ENCODE results near the gene KATNBL1. TPM values are rescaled to one million over a fixed set of nuclear protein-coding genes. Genes with fewer than 3 reads are reported as not detected.

The KATNBL1 gene
- 40.9 and 55.2 TPM in 2 replicates for total RNA-seq (2014; rRNA removed; shearing (Covaris generic))
- 106 and 127 TPM in 2 replicates for polyA plus RNA-seq (2014; cell fraction: nucleus; rRNA removed)

- peak; percentile 92 for DNase-seq (ENCODE audit: extremely low read depth, low read depth)
Measured at GRCh38 chr15:34209421-34210282, at the start of gene KATNBL1. TSS of gene KATNBL1 (minus strand) at chr15:34210096. CDS start at chr15:34163676, 46,420 bp downstream.

- DNase-seq (ENCODE audit: extremely low read depth, low read depth): no peak
Measured at GRCh38 chr15:34259566-34259965, 49.7 kb upstream of the KATNBL1 start.

GRCh38 chr15:34258151-34258550 lies 48.3 kb upstream of the KATNBL1 start:
- DNase-seq (ENCODE audit: extremely low read depth, low read depth): no peak

- DNase-seq (ENCODE audit: extremely low read depth, low read depth): no peak
Measured at GRCh38 chr15:34252545-34252944, 42.6 kb upstream of the KATNBL1 start.

GRCh38 chr15:34248190-34248589 lies 38.3 kb upstream of the KATNBL1 start:
- no peak for DNase-seq (ENCODE audit: extremely low read depth, low read depth)

- no peak for DNase-seq (ENCODE audit: extremely low read depth, low read depth)
Measured at GRCh38 chr15:34246276-34246976, 36.5 kb upstream of the KATNBL1 start.

GRCh38 chr15:34243226-34243625 lies 33.3 kb upstream of the KATNBL1 start:
- DNase-seq (ENCODE audit: extremely low read depth, low read depth): no peak

- DNase-seq (ENCODE audit: extremely low read depth, low read depth): no peak
Measured at GRCh38 chr15:34242331-34242710, 32.4 kb upstream of the KATNBL1 start.

GRCh38 chr15:34241376-34242330 lies 31.8 kb upstream of the KATNBL1 start:
- peak; percentile 24 for DNase-seq (ENCODE audit: extremely low read depth, low read depth)

- DNase-seq (ENCODE audit: extremely low read depth, low read depth): no peak
Measured at GRCh38 chr15:34240537-34240936, 30.6 kb upstream of the KATNBL1 start.

GRCh38 chr15:34239151-34239808 lies 29.4 kb upstream of the KATNBL1 start:
- peak; percentile 22 for DNase-seq (ENCODE audit: extremely low read depth, low read depth)

GRCh38 chr15:34233614-34234013 lies 23.7 kb upstream of the KATNBL1 start:
- no peak for DNase-seq (ENCODE audit: extremely low read depth, low read depth)

- no peak for DNase-seq (ENCODE audit: extremely low read depth, low read depth)
Measured at GRCh38 chr15:34223904-34224596, 14.2 kb upstream of the KATNBL1 start.

GRCh38 chr15:34217587-34218225 lies 7.8 kb upstream of the KATNBL1 start:
- no peak for DNase-seq (ENCODE audit: extremely low read depth, low read depth)

GRCh38 chr15:34216527-34217270 lies 6.8 kb upstream of the KATNBL1 start:
- no peak for DNase-seq (ENCODE audit: extremely low read depth, low read depth)

GRCh38 chr15:34214135-34214534 lies 4.2 kb upstream of the KATNBL1 start:
- DNase-seq (ENCODE audit: extremely low read depth, low read depth): no peak

- no peak for DNase-seq (ENCODE audit: extremely low read depth, low read depth)
Measured at GRCh38 chr15:34213690-34214089, 3.8 kb upstream of the KATNBL1 start.

- DNase-seq (ENCODE audit: extremely low read depth, low read depth): no peak
Measured at GRCh38 chr15:34206011-34206410, 3.9 kb downstream of the KATNBL1 start.
